H1 (cell line): ENCODE data around the gene MTMR10. TPM values are rescaled to one million over a fixed set of nuclear protein-coding genes. Genes with fewer than 3 reads are reported as not detected.

Source experiments
- CBX8 ChIP-seq: fragments of 300-800, 300-1000 bp; sonication (generic); IDR thresholded peaks from 2 replicates; pipeline ENCODE4 v1.7.1; 2016; ENCODE audit warnings: low read depth, low read length, borderline replicate concordance
- SIN3A ChIP-seq, 2 experiments: IDR thresholded peaks in 1 of 2; conservative IDR thresholded peaks in 1 of 2; 2 replicates each; pipeline ENCODE4 v1.6.1; 2011 to 2012; ENCODE audit warnings: low read length in 2 of 2, improper control_type of control experiment in 1 of 2, low read depth in 1 of 2, mild to moderate bottlenecking in 1 of 2
- polyA plus RNA-seq, 7 experiments: library from polyadenylated mRNA; depleted of rRNA in 3 of 7; stranded (reverse) in 5 of 7; unstranded in 2 of 7; fragments of >200 nt in 5 of 7; fragments of 200-250 nt in 2 of 7; gene quantifications; 1 replicate in 5 of 7; 2 replicates in 1 of 7; 4 replicates in 1 of 7; pipeline versions ENCODE4 v1.2.1 to v1.2.3, GENCODE V29; 2011 to 2013; ENCODE audit warnings: missing spikeins in 2 of 7, mixed read lengths in 2 of 7
- total RNA-seq: library from RNA; stranded (reverse); fragmentation: NEBNext Ultra II Directional; extraction: Animal tissue kit (Norgen Biotek cat#: 25700); gene quantifications from 2 replicates; pipeline ENCODE4 v1.2.1, GENCODE V29; 2021
- TF ChIP-seq, protein P1 (sequence below): fragments of 300-600 bp; sonication (generic); IDR thresholded peaks from 2 replicates; pipeline ENCODE4 v1.7.1; 2012; ENCODE audit warnings: low read length, moderate library complexity, mild to moderate bottlenecking, inconsistent platforms; ENCODE audit not compliant: insufficient replicate concordance

The MTMR10 gene
- total and polyA plus RNA-seq, 2 of the 8 experiments (the other 6 are each of a cell fraction or from before 2014, with no cell fraction given) = 3.8 to 13.1 TPM

DNA sequence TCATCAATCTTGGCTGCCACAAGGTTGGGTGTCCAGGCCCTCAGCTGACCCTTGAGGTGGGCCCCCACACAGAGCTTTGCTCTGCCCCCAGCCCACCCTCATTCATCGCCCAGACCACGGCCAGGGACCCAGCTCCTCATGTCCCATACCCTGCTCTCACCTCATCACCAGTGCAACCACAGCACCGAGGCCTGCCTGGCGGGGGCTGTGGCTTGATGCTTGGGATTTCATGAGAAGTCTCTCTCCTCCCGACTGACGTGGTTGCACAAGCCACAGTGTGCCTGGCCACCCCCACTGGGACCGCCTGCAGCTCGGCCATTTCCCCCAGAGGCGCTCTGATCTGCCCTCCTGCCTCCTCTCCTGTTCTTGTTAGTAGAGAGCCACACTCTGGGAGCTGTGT is 45.4 kb upstream of the MTMR10 start (continued):
- TF ChIP-seq, protein P1, sequence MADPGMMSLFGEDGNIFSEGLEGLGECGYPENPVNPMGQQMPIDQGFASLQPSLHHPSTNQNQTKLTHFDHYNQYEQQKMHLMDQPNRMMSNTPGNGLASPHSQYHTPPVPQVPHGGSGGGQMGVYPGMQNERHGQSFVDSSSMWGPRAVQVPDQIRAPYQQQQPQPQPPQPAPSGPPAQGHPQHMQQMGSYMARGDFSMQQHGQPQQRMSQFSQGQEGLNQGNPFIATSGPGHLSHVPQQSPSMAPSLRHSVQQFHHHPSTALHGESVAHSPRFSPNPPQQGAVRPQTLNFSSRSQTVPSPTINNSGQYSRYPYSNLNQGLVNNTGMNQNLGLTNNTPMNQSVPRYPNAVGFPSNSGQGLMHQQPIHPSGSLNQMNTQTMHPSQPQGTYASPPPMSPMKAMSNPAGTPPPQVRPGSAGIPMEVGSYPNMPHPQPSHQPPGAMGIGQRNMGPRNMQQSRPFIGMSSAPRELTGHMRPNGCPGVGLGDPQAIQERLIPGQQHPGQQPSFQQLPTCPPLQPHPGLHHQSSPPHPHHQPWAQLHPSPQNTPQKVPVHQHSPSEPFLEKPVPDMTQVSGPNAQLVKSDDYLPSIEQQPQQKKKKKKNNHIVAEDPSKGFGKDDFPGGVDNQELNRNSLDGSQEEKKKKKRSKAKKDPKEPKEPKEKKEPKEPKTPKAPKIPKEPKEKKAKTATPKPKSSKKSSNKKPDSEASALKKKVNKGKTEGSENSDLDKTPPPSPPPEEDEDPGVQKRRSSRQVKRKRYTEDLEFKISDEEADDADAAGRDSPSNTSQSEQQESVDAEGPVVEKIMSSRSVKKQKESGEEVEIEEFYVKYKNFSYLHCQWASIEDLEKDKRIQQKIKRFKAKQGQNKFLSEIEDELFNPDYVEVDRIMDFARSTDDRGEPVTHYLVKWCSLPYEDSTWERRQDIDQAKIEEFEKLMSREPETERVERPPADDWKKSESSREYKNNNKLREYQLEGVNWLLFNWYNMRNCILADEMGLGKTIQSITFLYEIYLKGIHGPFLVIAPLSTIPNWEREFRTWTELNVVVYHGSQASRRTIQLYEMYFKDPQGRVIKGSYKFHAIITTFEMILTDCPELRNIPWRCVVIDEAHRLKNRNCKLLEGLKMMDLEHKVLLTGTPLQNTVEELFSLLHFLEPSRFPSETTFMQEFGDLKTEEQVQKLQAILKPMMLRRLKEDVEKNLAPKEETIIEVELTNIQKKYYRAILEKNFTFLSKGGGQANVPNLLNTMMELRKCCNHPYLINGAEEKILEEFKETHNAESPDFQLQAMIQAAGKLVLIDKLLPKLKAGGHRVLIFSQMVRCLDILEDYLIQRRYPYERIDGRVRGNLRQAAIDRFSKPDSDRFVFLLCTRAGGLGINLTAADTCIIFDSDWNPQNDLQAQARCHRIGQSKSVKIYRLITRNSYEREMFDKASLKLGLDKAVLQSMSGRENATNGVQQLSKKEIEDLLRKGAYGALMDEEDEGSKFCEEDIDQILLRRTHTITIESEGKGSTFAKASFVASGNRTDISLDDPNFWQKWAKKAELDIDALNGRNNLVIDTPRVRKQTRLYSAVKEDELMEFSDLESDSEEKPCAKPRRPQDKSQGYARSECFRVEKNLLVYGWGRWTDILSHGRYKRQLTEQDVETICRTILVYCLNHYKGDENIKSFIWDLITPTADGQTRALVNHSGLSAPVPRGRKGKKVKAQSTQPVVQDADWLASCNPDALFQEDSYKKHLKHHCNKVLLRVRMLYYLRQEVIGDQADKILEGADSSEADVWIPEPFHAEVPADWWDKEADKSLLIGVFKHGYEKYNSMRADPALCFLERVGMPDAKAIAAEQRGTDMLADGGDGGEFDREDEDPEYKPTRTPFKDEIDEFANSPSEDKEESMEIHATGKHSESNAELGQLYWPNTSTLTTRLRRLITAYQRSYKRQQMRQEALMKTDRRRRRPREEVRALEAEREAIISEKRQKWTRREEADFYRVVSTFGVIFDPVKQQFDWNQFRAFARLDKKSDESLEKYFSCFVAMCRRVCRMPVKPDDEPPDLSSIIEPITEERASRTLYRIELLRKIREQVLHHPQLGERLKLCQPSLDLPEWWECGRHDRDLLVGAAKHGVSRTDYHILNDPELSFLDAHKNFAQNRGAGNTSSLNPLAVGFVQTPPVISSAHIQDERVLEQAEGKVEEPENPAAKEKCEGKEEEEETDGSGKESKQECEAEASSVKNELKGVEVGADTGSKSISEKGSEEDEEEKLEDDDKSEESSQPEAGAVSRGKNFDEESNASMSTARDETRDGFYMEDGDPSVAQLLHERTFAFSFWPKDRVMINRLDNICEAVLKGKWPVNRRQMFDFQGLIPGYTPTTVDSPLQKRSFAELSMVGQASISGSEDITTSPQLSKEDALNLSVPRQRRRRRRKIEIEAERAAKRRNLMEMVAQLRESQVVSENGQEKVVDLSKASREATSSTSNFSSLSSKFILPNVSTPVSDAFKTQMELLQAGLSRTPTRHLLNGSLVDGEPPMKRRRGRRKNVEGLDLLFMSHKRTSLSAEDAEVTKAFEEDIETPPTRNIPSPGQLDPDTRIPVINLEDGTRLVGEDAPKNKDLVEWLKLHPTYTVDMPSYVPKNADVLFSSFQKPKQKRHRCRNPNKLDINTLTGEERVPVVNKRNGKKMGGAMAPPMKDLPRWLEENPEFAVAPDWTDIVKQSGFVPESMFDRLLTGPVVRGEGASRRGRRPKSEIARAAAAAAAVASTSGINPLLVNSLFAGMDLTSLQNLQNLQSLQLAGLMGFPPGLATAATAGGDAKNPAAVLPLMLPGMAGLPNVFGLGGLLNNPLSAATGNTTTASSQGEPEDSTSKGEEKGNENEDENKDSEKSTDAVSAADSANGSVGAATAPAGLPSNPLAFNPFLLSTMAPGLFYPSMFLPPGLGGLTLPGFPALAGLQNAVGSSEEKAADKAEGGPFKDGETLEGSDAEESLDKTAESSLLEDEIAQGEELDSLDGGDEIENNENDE = no peak
- TF ChIP-seq CBX8 (no peak), SIN3A (conservative IDR thresholded peaks at IDR 0.05 in 1 of 2, IDR thresholded peaks at IDR 0.05 in 1 of 2; ENCODE audit: low read depth in 1 of 2, low read length in 2 of 2) (no peak)
- TF ChIP-seq, all 59 proteins: peak for 0
